Neural progenitor cell (in vitro differentiated cells): Measurements from ENCODE around the gene KITLG.

Source experiments
- EZH2 ChIP-seq: fragments of 200-600 bp; sonication (generic); IDR thresholded peaks from 2 replicates; pipeline ENCODE4 v1.6.1; 2017; ENCODE audit warnings: antibody characterized with exemption, mild to moderate bottlenecking, moderate library complexity
- EZH2phosphoT487 ChIP-seq: fragments of 200-600 bp; sonication (generic); IDR thresholded peaks from 2 replicates; pipeline ENCODE4 v1.6.1; 2017; ENCODE audit warnings: antibody characterized with exemption
- TF ChIP-seq, protein P1 (sequence below): fragments of 200-600 bp; sonication (generic); IDR thresholded peaks from 2 replicates; pipeline ENCODE4 v1.5.1; 2017; ENCODE audit warnings: antibody characterized with exemption, mild to moderate bottlenecking

DNA sequence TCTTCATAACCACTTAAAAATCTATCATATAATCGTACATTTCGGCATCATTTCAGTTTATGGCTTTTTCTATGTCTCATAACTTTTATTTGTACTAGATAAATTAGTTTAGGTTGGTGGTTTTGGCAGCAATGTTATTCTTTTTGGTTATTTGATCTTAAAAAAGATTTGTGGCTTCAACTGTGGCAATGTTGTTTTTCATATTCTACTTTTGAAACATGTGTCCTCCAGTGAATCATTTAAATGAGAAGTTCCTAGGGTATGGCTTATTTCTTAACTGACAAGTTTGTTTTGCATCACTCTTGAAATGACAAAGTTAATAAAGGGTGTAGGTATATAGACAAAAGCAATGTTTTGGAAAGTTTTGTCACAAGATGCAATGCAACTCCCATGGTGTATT lies 11.1 kb upstream of the KITLG start:
- TF ChIP-seq, protein P1, sequence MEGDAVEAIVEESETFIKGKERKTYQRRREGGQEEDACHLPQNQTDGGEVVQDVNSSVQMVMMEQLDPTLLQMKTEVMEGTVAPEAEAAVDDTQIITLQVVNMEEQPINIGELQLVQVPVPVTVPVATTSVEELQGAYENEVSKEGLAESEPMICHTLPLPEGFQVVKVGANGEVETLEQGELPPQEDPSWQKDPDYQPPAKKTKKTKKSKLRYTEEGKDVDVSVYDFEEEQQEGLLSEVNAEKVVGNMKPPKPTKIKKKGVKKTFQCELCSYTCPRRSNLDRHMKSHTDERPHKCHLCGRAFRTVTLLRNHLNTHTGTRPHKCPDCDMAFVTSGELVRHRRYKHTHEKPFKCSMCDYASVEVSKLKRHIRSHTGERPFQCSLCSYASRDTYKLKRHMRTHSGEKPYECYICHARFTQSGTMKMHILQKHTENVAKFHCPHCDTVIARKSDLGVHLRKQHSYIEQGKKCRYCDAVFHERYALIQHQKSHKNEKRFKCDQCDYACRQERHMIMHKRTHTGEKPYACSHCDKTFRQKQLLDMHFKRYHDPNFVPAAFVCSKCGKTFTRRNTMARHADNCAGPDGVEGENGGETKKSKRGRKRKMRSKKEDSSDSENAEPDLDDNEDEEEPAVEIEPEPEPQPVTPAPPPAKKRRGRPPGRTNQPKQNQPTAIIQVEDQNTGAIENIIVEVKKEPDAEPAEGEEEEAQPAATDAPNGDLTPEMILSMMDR: no peak
- TF ChIP-seq EZH2 (no peak), EZH2phosphoT487 (no peak)
